ENCODE data around the gene MYO1D.
"Not testable (repeated sequence)": the region's sequence is repeated elsewhere in the genome, so short reads cannot be mapped to it uniquely, and the experiment has no call there.

Gene MYO1D

GRCh38 chr17:32671896-32672295, 205.0 kb downstream of the MYO1D start:
- no peak for DNase-seq (ENCODE audit: low read depth)

- DNase-seq (ENCODE audit: low read depth) = no peak
Observed at GRCh38 chr17:32664936-32665583, 211.9 kb downstream of the MYO1D start.

GRCh38 chr17:32660496-32660985, 216.4 kb downstream of the MYO1D start:
- DNase-seq (ENCODE audit: low read depth) = no peak

DNA sequence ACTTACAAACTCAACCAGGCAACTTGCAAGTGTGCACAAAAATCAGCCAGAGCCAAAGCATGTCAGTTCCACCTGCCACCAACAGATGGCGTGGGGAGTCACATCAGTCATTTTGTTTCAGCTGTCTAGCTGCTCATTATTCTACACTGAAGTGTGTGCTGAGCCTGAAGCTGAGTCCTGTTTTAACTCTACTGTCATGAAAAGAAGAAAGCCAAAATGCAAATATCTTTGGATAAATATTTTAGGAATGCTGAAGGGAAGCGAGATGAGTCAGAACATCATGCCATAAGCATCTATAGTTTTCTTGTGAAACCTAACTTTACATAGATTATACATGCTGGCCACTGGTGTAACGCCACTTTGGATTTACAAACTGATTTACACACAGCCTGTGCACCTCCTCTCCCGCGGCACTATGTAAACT, 217.5 kb downstream of the MYO1D start:
- DNase-seq (ENCODE audit: low read depth) = peak; percentile 49

DNA sequence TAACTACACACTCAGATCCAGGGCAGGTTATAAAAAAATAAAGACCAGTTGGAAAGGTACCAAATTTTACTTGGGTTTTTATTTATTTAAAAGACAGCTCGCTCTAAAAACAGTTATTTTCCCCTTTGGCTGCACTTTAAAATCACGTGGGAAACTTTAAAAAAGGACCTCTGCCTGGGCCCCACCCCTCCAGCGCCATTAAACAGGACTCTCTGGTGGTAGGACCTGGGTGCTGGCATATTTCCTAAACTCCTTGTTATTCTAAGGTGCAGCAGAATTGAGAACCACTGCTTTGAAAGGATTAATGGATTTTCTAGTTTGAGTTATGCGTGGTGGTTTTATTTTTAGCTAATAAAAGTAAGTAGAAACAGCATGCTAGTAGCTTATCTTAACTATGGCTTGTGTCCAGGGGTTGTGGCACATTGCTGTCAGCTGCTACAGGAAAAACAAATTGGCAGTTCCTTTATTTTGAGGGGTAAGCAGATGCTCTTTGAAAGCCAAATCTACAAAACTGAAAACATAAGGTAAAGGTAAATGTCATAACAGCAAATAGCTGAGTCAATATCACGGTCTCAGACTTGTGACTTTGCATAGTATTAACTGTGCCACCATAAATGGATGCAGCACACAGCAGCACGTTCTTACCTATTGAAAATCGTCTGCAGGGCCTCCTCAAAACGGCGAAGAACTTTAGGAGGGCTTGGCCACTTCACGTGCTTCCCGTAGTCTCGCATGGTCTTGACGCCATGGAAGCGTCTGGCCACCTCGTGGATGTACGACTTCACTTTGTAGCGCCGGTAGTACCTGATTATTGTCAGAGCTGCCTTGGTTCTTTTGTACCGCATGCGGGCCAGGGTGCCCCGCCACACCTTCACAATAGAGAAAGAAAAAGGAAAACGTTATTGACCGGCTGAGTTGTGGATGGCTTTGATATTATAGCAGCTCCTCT, 218.2 kb downstream of the MYO1D start:
- no peak for DNase-seq (ENCODE audit: low read depth)

- DNase-seq (ENCODE audit: low read depth) = no peak
Observed at GRCh38 chr17:32656886-32657285, 220.0 kb downstream of the MYO1D start.

DNA sequence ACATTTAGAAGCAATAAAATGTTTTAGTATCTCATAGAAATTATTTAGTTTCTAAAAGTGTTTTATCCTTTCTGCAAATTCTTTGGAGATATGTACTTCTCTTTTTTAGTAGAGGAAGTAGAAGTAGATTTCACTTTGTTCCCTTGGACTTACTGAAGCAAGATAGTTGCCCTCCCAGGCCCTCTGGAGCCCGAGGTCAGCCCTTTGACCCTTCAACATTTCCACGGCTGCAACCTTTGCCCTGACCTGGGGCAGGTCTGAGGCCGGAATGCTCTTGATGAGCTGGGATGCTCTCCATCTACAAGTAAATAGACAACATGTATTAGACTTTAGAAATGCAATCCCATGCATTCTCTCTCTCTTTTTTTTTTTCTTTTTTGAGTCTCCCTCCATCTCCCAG, 222.6 kb downstream of the MYO1D start:
- no peak for DNase-seq (ENCODE audit: low read depth)

GRCh38 chr17:32651084-32651483, 225.8 kb downstream of the MYO1D start:
- DNase-seq (ENCODE audit: low read depth) = no peak

- DNase-seq (ENCODE audit: low read depth) = no peak
Observed at GRCh38 chr17:32648450-32648849, 228.5 kb downstream of the MYO1D start.

DNA sequence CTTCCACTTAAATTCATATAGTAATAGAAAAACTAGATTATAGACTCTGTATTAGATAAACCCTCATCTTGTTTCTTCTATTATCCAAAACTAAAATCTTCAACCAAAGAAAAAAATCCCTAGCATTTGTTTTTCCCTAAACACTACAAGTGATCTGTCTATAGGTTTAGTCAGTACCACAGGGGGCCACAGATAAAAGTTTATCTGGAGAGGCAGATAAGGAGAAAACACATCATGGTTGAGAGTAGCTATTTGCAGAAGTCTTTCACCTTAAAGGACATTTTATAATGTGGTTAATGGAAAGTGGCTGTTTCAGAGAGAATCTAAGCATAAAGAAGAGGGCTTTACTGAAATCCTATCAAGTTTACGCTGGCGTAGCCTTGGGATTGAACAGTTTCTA, 230.0 kb downstream of the MYO1D start:
- DNase-seq (ENCODE audit: low read depth) = no peak

GRCh38 chr17:32641514-32641913, 235.4 kb downstream of the MYO1D start:
- DNase-seq (ENCODE audit: low read depth) = not testable (repeated sequence)

DNA sequence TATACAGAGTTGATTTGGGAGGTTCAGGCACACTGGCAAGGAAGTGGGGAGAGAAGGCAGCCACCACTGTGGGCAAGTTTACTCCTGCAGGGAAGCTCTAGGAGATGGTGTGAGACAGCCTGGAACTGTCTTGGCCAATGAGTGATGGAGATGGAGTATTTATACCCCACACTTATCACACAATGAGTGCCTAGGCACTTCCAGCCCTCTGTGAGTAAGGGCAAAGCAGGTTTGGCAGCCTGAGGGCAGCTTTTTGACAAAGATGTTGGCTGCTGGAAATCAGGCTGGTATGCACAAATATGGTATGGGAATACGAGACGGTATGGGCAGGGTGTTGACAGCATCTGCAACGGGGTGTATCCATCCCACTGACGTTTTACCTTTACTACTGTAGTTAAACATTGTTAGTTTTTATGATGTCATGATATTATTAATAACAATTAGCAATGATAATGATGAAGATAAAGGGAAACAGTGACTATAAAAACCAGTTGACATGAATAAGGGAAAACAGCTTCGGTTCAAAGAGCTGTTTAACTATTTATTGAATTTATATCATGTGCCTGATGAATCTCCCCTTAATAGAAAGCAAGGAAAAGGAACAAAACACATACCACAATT, 240.2 kb downstream of the MYO1D start:
- no peak for DNase-seq (ENCODE audit: low read depth)

DNA sequence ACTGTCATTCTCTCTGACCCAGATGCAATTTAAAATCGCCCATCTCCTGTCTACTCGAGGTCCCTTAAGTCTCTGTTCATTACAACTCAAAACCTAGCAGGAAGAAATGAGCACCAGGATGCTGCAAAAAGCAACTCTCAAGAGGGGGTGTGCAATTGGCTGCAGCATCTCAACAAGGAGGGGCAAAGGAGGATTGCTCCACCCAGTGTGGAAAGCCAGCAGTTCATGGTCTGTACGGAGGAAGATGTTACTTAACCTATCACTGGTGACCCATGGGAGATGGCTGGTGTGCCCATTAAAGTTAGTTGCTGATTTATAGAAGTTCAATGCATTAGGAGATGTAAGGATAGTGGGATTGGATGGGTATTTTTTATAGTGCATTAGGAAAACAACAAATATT, 242.8 kb downstream of the MYO1D start:
- no peak for DNase-seq (ENCODE audit: low read depth)

GRCh38 chr17:32631341-32632096, 245.4 kb downstream of the MYO1D start:
- no peak for DNase-seq (ENCODE audit: low read depth)

DNA sequence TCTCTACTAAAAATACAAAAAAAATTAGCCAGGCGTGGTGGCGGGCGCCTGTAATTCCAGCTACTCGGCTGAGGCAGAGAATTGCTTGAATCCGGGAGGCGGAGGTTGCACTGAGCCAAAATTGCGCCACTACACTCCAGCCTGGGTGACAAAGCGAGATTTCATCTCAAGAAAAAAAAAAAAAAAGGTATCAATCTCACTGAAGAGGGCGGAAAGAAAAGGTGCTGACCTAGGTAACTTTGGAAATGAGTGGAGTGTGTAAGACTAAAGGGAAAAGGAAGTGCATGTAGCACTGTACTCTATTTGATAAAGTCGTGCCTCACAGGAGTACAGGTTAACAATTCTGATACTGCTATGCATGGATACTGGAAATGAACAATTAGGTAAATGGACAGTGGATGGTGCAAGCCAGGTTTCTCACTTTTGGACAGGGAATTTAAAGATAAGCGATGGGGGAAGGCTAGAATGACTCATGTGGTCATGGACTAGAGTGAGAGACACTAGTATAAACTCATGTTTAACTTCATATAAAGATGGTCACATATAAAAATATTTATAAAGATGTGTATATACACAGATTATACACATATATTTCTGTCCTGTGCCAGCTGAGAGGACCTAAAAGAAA, 247.2 kb downstream of the MYO1D start:
- DNase-seq (ENCODE audit: low read depth) = no peak

GRCh38 chr17:32628271-32629044, 248.5 kb downstream of the MYO1D start:
- no peak for DNase-seq (ENCODE audit: low read depth)

DNA sequence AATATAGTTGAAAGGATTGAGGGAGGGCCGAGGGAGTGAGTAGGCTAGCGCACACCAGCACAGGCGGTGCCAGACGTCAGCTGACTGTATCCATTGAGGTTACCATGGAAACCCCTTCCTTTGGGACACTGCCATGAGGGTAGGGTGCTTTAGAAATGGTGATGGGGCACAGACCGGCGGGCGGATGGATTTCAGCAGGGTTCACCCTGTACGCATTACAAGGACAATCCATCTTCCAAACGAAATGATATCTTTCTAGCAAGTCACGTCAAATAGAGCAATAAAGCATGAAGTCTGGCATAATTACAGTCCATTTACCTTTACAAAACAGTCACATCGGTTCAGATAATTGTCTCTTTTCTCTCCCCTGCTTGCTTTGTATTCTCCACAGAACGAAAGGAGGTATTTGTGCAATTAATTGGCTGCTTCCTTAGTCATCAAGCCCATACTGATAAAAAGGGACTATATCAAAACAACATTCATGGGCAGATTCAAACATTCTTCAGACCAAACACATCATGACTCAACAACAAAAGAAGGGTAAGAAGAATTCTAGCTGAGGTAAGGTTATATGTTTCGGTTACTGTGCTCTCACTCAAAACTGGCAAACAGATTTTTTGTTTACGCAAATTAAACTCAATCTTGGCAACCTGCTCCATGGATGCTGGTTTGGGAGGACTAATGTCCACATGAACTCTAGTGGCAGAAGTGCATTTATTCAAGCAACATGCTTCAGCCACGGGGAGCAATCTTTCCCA, 249.5 kb downstream of the MYO1D start:
- DNase-seq (ENCODE audit: low read depth) = no peak

DNA sequence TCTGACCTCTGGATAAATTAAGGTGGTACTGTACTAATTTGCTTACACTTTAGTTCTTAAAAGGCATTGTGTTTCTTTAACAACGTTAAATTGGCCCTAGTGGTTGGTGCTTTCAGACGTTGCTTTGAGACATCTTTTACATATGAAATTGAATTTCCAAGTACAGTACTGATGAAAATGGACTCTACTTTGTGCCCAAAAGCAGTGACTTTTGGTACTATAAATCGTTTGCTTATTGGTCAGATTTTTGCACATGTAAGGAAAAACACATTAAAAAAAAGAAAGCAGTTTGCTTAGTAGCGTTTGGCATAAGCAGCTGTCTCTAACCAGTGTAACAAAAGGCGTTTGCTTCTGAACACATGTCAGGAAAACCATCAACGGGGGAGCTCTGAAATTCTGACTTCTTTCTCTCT, 250.5 kb downstream of the MYO1D start:
- no peak for DNase-seq (ENCODE audit: low read depth)

DNA sequence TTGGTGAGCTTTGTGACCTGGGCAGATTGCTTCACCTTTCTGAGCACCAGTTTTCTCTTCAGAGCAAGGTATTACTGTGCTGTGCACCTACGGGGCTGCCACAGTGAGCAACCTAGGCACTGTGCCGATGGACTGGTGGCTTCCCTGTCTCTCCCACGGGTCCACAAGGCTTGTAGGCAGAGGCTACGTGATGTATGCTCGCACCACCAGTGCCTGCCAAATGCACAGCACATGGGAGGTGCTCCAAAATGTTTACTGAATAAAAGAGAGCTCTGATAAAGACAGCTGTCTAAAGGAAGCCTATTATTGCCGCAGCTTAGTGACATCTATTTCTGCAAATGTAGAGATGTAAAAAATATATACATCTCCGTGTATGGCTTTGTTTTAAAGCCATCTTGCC, 251.0 kb downstream of the MYO1D start:
- no peak for DNase-seq (ENCODE audit: low read depth)

- no peak for DNase-seq (ENCODE audit: low read depth)
Observed at GRCh38 chr17:32623196-32623595, 253.7 kb downstream of the MYO1D start.
